Activated CD8-positive, alpha-beta memory T cell treated with anti-CD3 and anti-CD28 coated beads for 48 hours (primary cell): Measurements from ENCODE around the gene KRTAP21-3.
"Not testable (repeated sequence)": the region's sequence is repeated elsewhere in the genome, so short reads cannot be mapped to it uniquely, and the experiment has no call there.

ENCODE experiments used
- DNase-seq, 3 experiments: peaks; one replicate each; pipeline ENCODE4 v3.0.0-alpha.2; 2020; ENCODE audit warnings: low read depth in 2 of 3, low spot score in 2 of 3

Gene KRTAP21-3

GRCh38 chr21:30718239-30718909, at the start of gene KRTAP21-3:
Gene KRTAP21-3 (minus strand): TSS chr21:30718777. CDS start chr21:30718759, 18 bp downstream.
- DNase-seq = no peak

GRCh38 chr21:30760776-30761175, 42.2 kb upstream of the KRTAP21-3 start:
- no peak for DNase-seq

GRCh38 chr21:30758306-30758705, 39.7 kb upstream of the KRTAP21-3 start:
- no peak for DNase-seq

GRCh38 chr21:30755328-30755727, 36.8 kb upstream of the KRTAP21-3 start, which contains the start of gene KRTAP21-1:
Gene KRTAP21-1 (minus strand): TSS chr21:30755428. CDS start chr21:30755378, 50 bp downstream.
- not testable (repeated sequence) for DNase-seq

GRCh38 chr21:30747159-30747558, 28.6 kb upstream of the KRTAP21-3 start, which contains the start of gene KRTAP21-2:
Gene KRTAP21-2 (minus strand): TSS chr21:30747259. CDS start chr21:30747202, 57 bp downstream.
- no peak for DNase-seq

- DNase-seq = no peak
These were observed 21.9 kb upstream of the KRTAP21-3 start for GRCh38 chr21:30740462-30740861.

- DNase-seq = no peak
These were observed 14.4 kb upstream of the KRTAP21-3 start for GRCh38 chr21:30733026-30733425.

- DNase-seq = no peak
These were observed 8.1 kb upstream of the KRTAP21-3 start for GRCh38 chr21:30726726-30727125.

GRCh38 chr21:30719401-30719800, 824 bp upstream of the KRTAP21-3 start:
- DNase-seq = no peak

GRCh38 chr21:30717105-30717504, 1.5 kb downstream of the KRTAP21-3 start:
- no peak for DNase-seq

- DNase-seq = no peak
These were observed 3.6 kb downstream of the KRTAP21-3 start for GRCh38 chr21:30714946-30715345.

GRCh38 chr21:30714456-30714855, 4.1 kb downstream of the KRTAP21-3 start:
- DNase-seq = no peak

GRCh38 chr21:30713766-30714165, 4.8 kb downstream of the KRTAP21-3 start:
- DNase-seq = no peak

- DNase-seq = no peak
These were observed 8.1 kb downstream of the KRTAP21-3 start for GRCh38 chr21:30710499-30710898.

GRCh38 chr21:30707409-30707808, 11.2 kb downstream of the KRTAP21-3 start:
- DNase-seq = no peak

- DNase-seq = no peak
These were observed 22.6 kb downstream of the KRTAP21-3 start for GRCh38 chr21:30695956-30696355.

- no peak for DNase-seq
These were observed 28.8 kb downstream of the KRTAP21-3 start for GRCh38 chr21:30689822-30690221.

GRCh38 chr21:30684506-30684905, 34.1 kb downstream of the KRTAP21-3 start:
- no peak for DNase-seq

GRCh38 chr21:30680586-30680985, 38.0 kb downstream of the KRTAP21-3 start:
- no peak for DNase-seq

- DNase-seq = no peak
These were observed 41.8 kb downstream of the KRTAP21-3 start for GRCh38 chr21:30676737-30677136.

GRCh38 chr21:30674312-30674711, 44.3 kb downstream of the KRTAP21-3 start:
- DNase-seq = no peak

- DNase-seq = no peak
These were observed 45.5 kb downstream of the KRTAP21-3 start for GRCh38 chr21:30672985-30673650.
